SK-N-MC (cell line): Measurements from ENCODE around the gene AFTPH.

Experiments
- EZH2 ChIP-seq: fragments of 200-600 bp; sonication (generic); IDR thresholded peaks from one replicate; pipeline ENCODE4 v1.6.1; 2017; ENCODE audit warnings: antibody characterized with exemption
- FOXP2 ChIP-seq: optimal IDR thresholded peaks from 2 replicates; pipeline ENCODE3; 2011; ENCODE audit warnings: mild to moderate bottlenecking, moderate library complexity; ENCODE audit not compliant: insufficient read depth; ENCODE audit errors: extremely low read length, control extremely low read depth
- POLR2AphosphoS5 ChIP-seq: IDR thresholded peaks from 2 replicates; pipeline ENCODE4 v1.6.1; 2012; ENCODE audit warnings: mild to moderate bottlenecking, low read depth, low read length, borderline replicate concordance

- no peak for TF ChIP-seq EZH2
- no peak for TF ChIP-seq POLR2AphosphoS5
- no peak for TF ChIP-seq FOXP2
Observed at GRCh38 chr2:64593035-64593655, 69.0 kb downstream of the AFTPH start.
